Type B pancreatic cell (in vitro differentiated cells): ENCODE data around the gene ATXN10. TPM values are rescaled to one million over a fixed set of nuclear protein-coding genes. Genes with fewer than 3 reads are reported as not detected.

ENCODE experiments used
- DNase-seq: peaks from one replicate; pipeline ENCODE4 v3.0.0; 2021; ENCODE audit warnings: mixed read lengths; ENCODE audit not compliant: unreplicated experiment; ENCODE audit errors: extremely low spot score
- H3K27ac Mint-ChIP-seq: 2 replicates; pipeline ENCODE4 v1.8.0; 2021; ENCODE audit warnings: mild to moderate bottlenecking, mixed read lengths
- H3K27me3 Mint-ChIP-seq: 2 replicates; pipeline ENCODE4 v1.8.0; 2021; ENCODE audit warnings: mixed read lengths
- H3K36me3 Mint-ChIP-seq: 2 replicates; pipeline ENCODE4 v1.8.0; 2021; ENCODE audit warnings: mixed read lengths
- H3K4me1 Mint-ChIP-seq: one replicate; pipeline ENCODE4 v1.8.0; 2021; ENCODE audit warnings: mixed read lengths; ENCODE audit not compliant: unreplicated experiment
- H3K4me3 Mint-ChIP-seq: 2 replicates; pipeline ENCODE4 v1.8.0; 2021; ENCODE audit warnings: mild to moderate bottlenecking, mixed read lengths
- H3K9me3 Mint-ChIP-seq: 2 replicates; pipeline ENCODE4 v1.8.0; 2021; ENCODE audit warnings: mixed read lengths
- CTCF ChIP-seq: fragments of 200-600 bp; sonication (generic); conservative IDR thresholded peaks from 2 replicates; pipeline ENCODE4 v1.5.0; 2021; ENCODE audit warnings: antibody characterized with exemption, mild to moderate bottlenecking
- total RNA-seq: library from RNA; stranded (reverse); gene quantifications from 2 replicates; pipeline ENCODE4 v1.2.1, GENCODE V29; 2021; ENCODE audit warnings: low replicate concordance

The ATXN10 gene
- total RNA-seq, 1 donor from 2014 or later: 182 TPM

GRCh38 chr22:45750626-45751025, 79.0 kb downstream of the ATXN10 start:
- no peak overlapping the region for H3K4me3 Mint-ChIP-seq
- peaks cover 37% of the 10 kb centered on the region for H3K36me3 Mint-ChIP-seq
- H3K9me3 Mint-ChIP-seq: no peaks in the 10 kb centered on the region
- H3K27ac Mint-ChIP-seq: no peak overlapping the region
- H3K4me1 Mint-ChIP-seq: peaks cover 10% of the 10 kb centered on the region
- DNase-seq: no peak
- no peak for TF ChIP-seq CTCF
- H3K27me3 Mint-ChIP-seq: no peaks in the 10 kb centered on the region

GRCh38 chr22:45752036-45752435, 80.4 kb downstream of the ATXN10 start:
- no peak for TF ChIP-seq CTCF
- H3K27ac Mint-ChIP-seq: no peak overlapping the region
- no peaks in the 10 kb centered on the region for H3K9me3 Mint-ChIP-seq
- peaks cover 12% of the 10 kb centered on the region for H3K4me1 Mint-ChIP-seq
- H3K4me3 Mint-ChIP-seq: no peak overlapping the region
- no peaks in the 10 kb centered on the region for H3K27me3 Mint-ChIP-seq
- no peak for DNase-seq
- peaks cover 37% of the 10 kb centered on the region for H3K36me3 Mint-ChIP-seq

DNA sequence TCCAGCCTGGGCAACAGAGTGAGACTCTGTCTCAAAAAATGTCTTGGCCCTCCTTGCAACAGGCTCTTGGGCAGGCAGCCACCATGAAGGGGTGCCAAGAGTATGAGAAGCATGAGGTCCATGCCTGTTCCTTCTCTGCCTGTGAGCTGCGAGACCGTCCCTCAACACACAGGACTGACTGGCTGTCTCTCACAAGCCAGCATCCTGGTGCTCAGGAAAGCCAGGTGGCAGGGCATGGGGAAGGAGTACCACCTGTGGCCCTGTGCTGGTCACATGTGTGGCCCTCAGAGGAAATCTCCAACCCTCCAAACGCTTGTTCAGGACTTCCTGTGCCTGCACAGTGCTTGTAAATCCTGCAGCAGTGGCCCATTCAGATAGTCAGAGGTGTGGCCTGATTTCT, 83.2 kb downstream of the ATXN10 start:
- Mint-ChIP-seq H3K27ac (no peak overlapping the region), H3K27me3 (no peaks in the 10 kb centered on the region), H3K4me1 (peaks cover 9% of the 10 kb centered on the region), H3K36me3 (peaks cover 35% of the 10 kb centered on the region), H3K9me3 (no peaks in the 10 kb centered on the region), H3K4me3 (no peak overlapping the region)
- DNase-seq: no peak
- no peak for TF ChIP-seq CTCF

DNA sequence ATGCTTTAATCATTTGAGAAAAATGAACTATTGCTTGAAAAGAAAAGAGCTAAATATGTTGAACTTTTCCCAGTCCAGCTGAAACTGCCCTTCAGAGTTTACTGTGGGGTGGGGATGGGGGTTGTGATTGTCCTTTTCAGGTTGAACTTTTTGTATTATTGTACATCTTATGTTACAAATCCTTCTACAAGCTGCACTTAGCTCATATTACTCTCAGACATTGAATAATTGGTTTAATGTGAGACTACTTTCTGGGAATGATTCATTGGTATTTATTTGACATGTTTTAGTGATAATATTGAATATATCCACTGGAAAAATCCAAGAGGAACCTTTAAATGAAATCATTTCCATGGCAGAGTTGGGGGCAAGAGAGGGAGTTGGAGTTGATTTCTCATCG, 84.9 kb downstream of the ATXN10 start:
- Mint-ChIP-seq H3K27ac (peak overlapping the region; percentile 65), H3K4me1 (peaks cover 9% of the 10 kb centered on the region), H3K36me3 (peaks cover 30% of the 10 kb centered on the region), H3K4me3 (peak overlapping the region; percentile 40), H3K9me3 (no peaks in the 10 kb centered on the region), H3K27me3 (no peaks in the 10 kb centered on the region)
- DNase-seq: no peak
- TF ChIP-seq CTCF: no peak

GRCh38 chr22:45757068-45757467, 85.4 kb downstream of the ATXN10 start:
- peaks cover 12% of the 10 kb centered on the region for H3K4me1 Mint-ChIP-seq
- H3K4me3 Mint-ChIP-seq: peak overlapping the region; percentile 40
- no peaks in the 10 kb centered on the region for H3K9me3 Mint-ChIP-seq
- TF ChIP-seq CTCF: no peak
- DNase-seq: no peak
- peak overlapping the region; percentile 65 for H3K27ac Mint-ChIP-seq
- H3K36me3 Mint-ChIP-seq: peaks cover 27% of the 10 kb centered on the region
- no peaks in the 10 kb centered on the region for H3K27me3 Mint-ChIP-seq

DNA sequence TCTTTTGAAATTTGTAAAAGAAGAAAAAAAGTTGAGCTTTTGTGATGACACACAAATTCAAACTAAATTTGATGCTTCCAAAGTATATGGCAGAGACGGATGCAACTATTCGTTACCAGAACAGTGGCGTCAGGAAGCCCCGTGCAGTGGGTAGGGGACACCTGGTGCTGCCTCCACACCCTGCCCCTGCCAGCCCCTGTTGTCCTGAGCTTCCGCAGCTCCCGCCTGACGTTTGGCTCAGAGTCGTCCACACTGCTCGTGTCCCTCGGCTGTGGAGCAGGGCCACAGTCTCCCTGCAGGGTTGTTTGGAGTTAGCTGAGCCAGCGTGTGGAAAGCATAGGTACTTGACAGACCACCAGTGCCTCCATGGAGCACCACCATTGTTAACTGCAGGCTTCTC, 86.3 kb downstream of the ATXN10 start:
- TF ChIP-seq CTCF: no peak
- no peak for DNase-seq
- Mint-ChIP-seq H3K27me3 (no peaks in the 10 kb centered on the region), H3K4me1 (peaks cover 21% of the 10 kb centered on the region), H3K9me3 (no peaks in the 10 kb centered on the region), H3K27ac (no peak overlapping the region), H3K36me3 (peaks cover 22% of the 10 kb centered on the region), H3K4me3 (no peak overlapping the region)
